Spleen (tissue), 11 donors: ENCODE measurements around the gene GTSF1L. TPM values are rescaled to one million over a fixed set of nuclear protein-coding genes. Genes with fewer than 3 reads are reported as not detected.
"Not testable (repeated sequence)": the region's sequence is repeated elsewhere in the genome, so short reads cannot be mapped to it uniquely, and the experiment has no call there.

Experiments used
- DNase-seq: peaks from one replicate; pipeline ENCODE4 v3.0.0-alpha.2; 2020
- H3K27ac ChIP-seq, 8 donors: fragments of 200-600 bp; sonication (generic) in 7 of 8; 1 replicate in 4 of 8; 2 replicates in 4 of 8; pipeline versions ENCODE4 v1.5.0 to v1.8.0; 2016 to 2021; ENCODE audit warnings: inconsistent platforms in 4 of 8, mild to moderate bottlenecking in 4 of 8, moderate library complexity in 1 of 8
- H3K27me3 ChIP-seq, 7 donors: fragments of 200-600 bp; sonication (generic) in 6 of 7; replicated peaks in 1 of 7; 1 replicate in 4 of 7; 2 replicates in 3 of 7; pipeline versions ENCODE4 v1.5.0 to v1.8.0; 2016 to 2021; ENCODE audit warnings: inconsistent platforms in 3 of 7, mild to moderate bottlenecking in 1 of 7
- H3K36me3 ChIP-seq, 6 donors: fragments of 200-600 bp; sonication (generic) in 5 of 6; 1 replicate in 4 of 6; 2 replicates in 2 of 6; pipeline versions ENCODE4 v1.5.0 to v1.8.0; 2016 to 2021; ENCODE audit warnings: inconsistent platforms in 2 of 6
- H3K4me1 ChIP-seq, 6 donors: fragments of 200-600 bp; sonication (generic) in 5 of 6; 1 replicate in 3 of 6; 2 replicates in 3 of 6; pipeline versions ENCODE4 v1.5.0 to v1.8.0; 2016 to 2021; ENCODE audit warnings: inconsistent platforms in 3 of 6
- H3K4me3 ChIP-seq, 8 donors: fragments of 200-600 bp; sonication (generic) in 7 of 8; 1 replicate in 4 of 8; 2 replicates in 4 of 8; pipeline versions ENCODE4 v1.5.0 to v1.8.0; 2016 to 2021; ENCODE audit warnings: inconsistent platforms in 4 of 8, mild to moderate bottlenecking in 4 of 8, moderate library complexity in 2 of 8
- H3K9me3 ChIP-seq, 8 donors: fragments of 200-600 bp; sonication (generic) in 7 of 8; 1 replicate in 4 of 8; 2 replicates in 4 of 8; pipeline versions ENCODE4 v1.5.0 to v1.8.0; 2016 to 2021; ENCODE audit warnings: inconsistent platforms in 4 of 8
- CTCF ChIP-seq, 11 experiments: fragments of 200-600 bp in 7 of 11; fragments of 450-650 bp in 4 of 11; sonication (generic) in 4 of 11; IDR thresholded peaks in 8 of 11; conservative IDR thresholded peaks in 3 of 11; 1 replicate in 7 of 11; 2 replicates in 4 of 11; pipeline versions ENCODE4 v1.4.0 to v1.8.0; 2016 to 2021; ENCODE audit warnings: antibody characterized with exemption in 11 of 11, inconsistent platforms in 4 of 11, mild to moderate bottlenecking in 1 of 11
- POLR2A ChIP-seq, 3 donors: fragments of 450-650 bp; IDR thresholded peaks; one replicate each; pipeline ENCODE4 v1.5.1; 2017; ENCODE audit warnings: antibody characterized with exemption in 3 of 3, mild to moderate bottlenecking in 1 of 3
- POLR2AphosphoS5 ChIP-seq, 3 donors: sonication (generic); formaldehyde crosslinking; IDR thresholded peaks; one replicate each; pipeline ENCODE4 v1.5.1; 2017; ENCODE audit warnings: antibody characterized with exemption in 3 of 3
- WGBS, 5 donors: extraction: QIAGEN DNeasy Blood & Tissue Kit in 3 of 5; methylation state at CpG; one replicate each; pipeline versions ENCODE4 v1.1.5 to v1.1.7; 2013 to 2018; 5-methylcytosine and 5-hydroxymethylcytosine counted together
- intact Hi-C: fragments of 100-400 bp; cut with DNase I; formaldehyde crosslinking; loops from one replicate; pipeline ENCODE4 v1.15.0; 2023; ENCODE audit warnings: low total_unique reads
- polyA plus RNA-seq, 3 donors: library from polyadenylated mRNA; stranded (reverse); fragments of 200-250 nt; gene quantifications; one replicate each; pipeline ENCODE4 v1.2.1, GENCODE V29; 2013
- total RNA-seq, 7 donors: library from RNA; depleted of rRNA in 3 of 7; stranded (reverse); fragments of >200 nt in 3 of 7; fragmentation: NEBNext Ultra II Directional in 4 of 7; extraction: Animal tissue kit (Norgen Biotek cat#: 25700) in 4 of 7; gene quantifications; one replicate each; pipeline versions ENCODE4 v1.1.0 to v1.2.1, GENCODE V29; 2016 to 2021
- donor health status: healthy with polysubstance abuse.
- donor health status: DM: no; HTN: no; CAD: no; lungs with moderate emphysema.
- donor health status: DM: no; HTN: no; CAD: no.
- donor health status: Bipolar disorder and iron deficiency.
- donor health status: healthy.
- donor health status: DM: no; HTN: no; CAD: no.
- donor health status: DM: yes; HTN: yes; CAD: no.

Gene GTSF1L
- total and polyA plus RNA-seq, 10 donors, result 0.40 to 3.0 (median 0.90) TPM; not detected in 5

GRCh38 chr20:43765916-43766315 lies 39.1 kb upstream of the GTSF1L start:
- H3K36me3 ChIP-seq, result no peaks in the 10 kb centered on the region
- H3K4me3 ChIP-seq, result no peak overlapping the region
- H3K4me1 ChIP-seq, result no peaks in the 10 kb centered on the region
- WGBS, 5 donors, result 68 to 74% (median 73%) methylated on average over 7 of the region's 7 CpGs
- H3K27me3 ChIP-seq, result peaks cover 0 to 34% (median 0%) of the 10 kb centered on the region in 7 donors
- H3K9me3 ChIP-seq, result no peaks in the 10 kb centered on the region
- no peak overlapping the region for H3K27ac ChIP-seq
- DNase-seq, result no peak
- TF ChIP-seq POLR2AphosphoS5 (IDR thresholded peaks at IDR 0.05), result no peak
- no peak for TF ChIP-seq POLR2A (IDR thresholded peaks at IDR 0.05)
- TF ChIP-seq CTCF (IDR thresholded peaks at IDR 0.05 in 8 of 11, conservative IDR thresholded peaks at IDR 0.05 in 3 of 11), result no peak
- intact Hi-C loops, result no loop called here

GRCh38 chr20:43762911-43763310 lies 36.1 kb upstream of the GTSF1L start:
- no peak for DNase-seq

GRCh38 chr20:43761386-43762340 lies 34.9 kb upstream of the GTSF1L start:
- intact Hi-C loops, result no loop called here
- DNase-seq, result no peak
- H3K9me3 ChIP-seq, result no peaks in the 10 kb centered on the region
- TF ChIP-seq CTCF (IDR thresholded peaks at IDR 0.05 in 8 of 11, conservative IDR thresholded peaks at IDR 0.05 in 3 of 11) (no peak), POLR2AphosphoS5 (IDR thresholded peaks at IDR 0.05) (no peak), POLR2A (IDR thresholded peaks at IDR 0.05) (no peak)
- WGBS, 5 donors, result 83 to 87% (median 86%) methylated on average over 15 of the region's 15 CpGs
- no peak overlapping the region for H3K4me3 ChIP-seq
- H3K36me3 ChIP-seq, result no peaks in the 10 kb centered on the region
- peaks cover 0 to 16% (median 0%) of the 10 kb centered on the region in 7 donors for H3K27me3 ChIP-seq
- H3K4me1 ChIP-seq, result no peaks in the 10 kb centered on the region
- H3K27ac ChIP-seq, result no peak overlapping the region

More at GRCh38 chr20:43762911-43763310, 36.1 kb upstream of the GTSF1L start:
- no peak for TF ChIP-seq POLR2AphosphoS5 (IDR thresholded peaks at IDR 0.05)
- TF ChIP-seq POLR2A (IDR thresholded peaks at IDR 0.05), result no peak
- TF ChIP-seq CTCF (IDR thresholded peaks at IDR 0.05 in 8 of 11, conservative IDR thresholded peaks at IDR 0.05 in 3 of 11), result no peak
- H3K9me3 ChIP-seq, result no peaks in the 10 kb centered on the region
- peaks cover 0 to 29% (median 0%) of the 10 kb centered on the region in 7 donors for H3K27me3 ChIP-seq
- no peak overlapping the region for H3K27ac ChIP-seq
- no peaks in the 10 kb centered on the region for H3K36me3 ChIP-seq
- no peak overlapping the region for H3K4me3 ChIP-seq
- intact Hi-C loops, result no loop called here
- H3K4me1 ChIP-seq, result no peaks in the 10 kb centered on the region
- 86 to 92% (median 89%) methylated on average over 7 of the region's 7 CpGs for WGBS, 5 donors

- H3K9me3 ChIP-seq, intact Hi-C loops, H3K4me3 ChIP-seq, H3K36me3 ChIP-seq, H3K27ac ChIP-seq, H3K4me1 ChIP-seq, DNase-seq, H3K27me3 ChIP-seq: not testable (repeated sequence)
- WGBS, 5 donors, result 78 to 92% (median 83%) methylated on average over 6 of the region's 6 CpGs
Observed at GRCh38 chr20:43757888-43758287, 31.1 kb upstream of the GTSF1L start.
